Measurements from ENCODE around the gene CCSER1. TPM values are rescaled to one million over a fixed set of nuclear protein-coding genes. Genes with fewer than 3 reads are reported as not detected.

CCSER1 gene
- polyA plus RNA-seq, 3 donors, result 0.09 to 0.75 (median 0.13) TPM

DNA sequence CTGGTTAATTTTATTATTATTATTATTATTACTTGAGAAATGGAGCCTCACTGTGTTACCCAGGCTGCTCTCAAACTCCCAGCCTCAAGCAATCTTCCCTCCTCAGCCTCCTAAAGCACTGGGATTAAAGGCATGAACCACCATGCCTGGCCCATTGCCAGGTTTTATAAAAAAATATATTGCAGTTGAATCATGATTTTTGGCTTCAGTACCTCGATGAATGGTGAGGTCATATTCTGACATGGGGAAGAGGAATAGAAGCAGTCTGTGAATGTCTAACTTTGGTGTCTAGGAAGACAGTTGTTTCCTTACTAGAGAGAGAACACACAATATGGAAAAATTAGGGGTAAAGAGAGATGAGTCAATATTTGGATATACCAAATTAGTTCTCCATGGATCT lies 32.0 kb downstream of the CCSER1 start:
- Histone ChIP-seq H3K4me3 (replicated peaks in 1 of 3; ENCODE audit: low read depth in 2 of 3, low read length in 3 of 3) (no peak overlapping the region), H4K20me1 (ENCODE audit: insufficient read depth, low read length) (no peaks in the 10 kb centered on the region), H3K4me2 (replicated peaks; ENCODE audit: extremely low read depth, low read length, poor library complexity, severe bottlenecking) (no peak overlapping the region), H3K27me3 (ENCODE audit: control insufficient read depth in 2 of 2, insufficient read depth in 2 of 2, low read length in 2 of 2) (no peaks in the 10 kb centered on the region), H3K4me1 (ENCODE audit: control insufficient read depth in 1 of 2, insufficient read depth in 2 of 2, low read length in 2 of 2) (no peaks in the 10 kb centered on the region), H3K36me3 (replicated peaks in 1 of 2; ENCODE audit: control insufficient read depth in 1 of 2, insufficient read depth in 2 of 2, low read length in 2 of 2) (no peaks in the 10 kb centered on the region), H3K9me3 (replicated peaks in 1 of 2; ENCODE audit: control insufficient read depth in 1 of 2, insufficient read depth in 1 of 2, low read length in 2 of 2) (peaks cover 0 to 4% of the 10 kb centered on the region in 2 donors), H2AFZ (ENCODE audit: insufficient read depth, low read depth, low read length, poor library complexity, severe bottlenecking) (no peak overlapping the region), H3K27ac (ENCODE audit: low read depth in 1 of 2, low read length in 2 of 2) (no peak overlapping the region), H3K9ac (ENCODE audit: insufficient read depth, low read length, poor library complexity, severe bottlenecking) (no peak overlapping the region), H3K79me2 (ENCODE audit: insufficient read depth, low read length) (no peaks in the 10 kb centered on the region)
- H3K4me1 Mint-ChIP-seq, result peaks cover 2% of the 10 kb centered on the region
- TF ChIP-seq, protein P1, sequence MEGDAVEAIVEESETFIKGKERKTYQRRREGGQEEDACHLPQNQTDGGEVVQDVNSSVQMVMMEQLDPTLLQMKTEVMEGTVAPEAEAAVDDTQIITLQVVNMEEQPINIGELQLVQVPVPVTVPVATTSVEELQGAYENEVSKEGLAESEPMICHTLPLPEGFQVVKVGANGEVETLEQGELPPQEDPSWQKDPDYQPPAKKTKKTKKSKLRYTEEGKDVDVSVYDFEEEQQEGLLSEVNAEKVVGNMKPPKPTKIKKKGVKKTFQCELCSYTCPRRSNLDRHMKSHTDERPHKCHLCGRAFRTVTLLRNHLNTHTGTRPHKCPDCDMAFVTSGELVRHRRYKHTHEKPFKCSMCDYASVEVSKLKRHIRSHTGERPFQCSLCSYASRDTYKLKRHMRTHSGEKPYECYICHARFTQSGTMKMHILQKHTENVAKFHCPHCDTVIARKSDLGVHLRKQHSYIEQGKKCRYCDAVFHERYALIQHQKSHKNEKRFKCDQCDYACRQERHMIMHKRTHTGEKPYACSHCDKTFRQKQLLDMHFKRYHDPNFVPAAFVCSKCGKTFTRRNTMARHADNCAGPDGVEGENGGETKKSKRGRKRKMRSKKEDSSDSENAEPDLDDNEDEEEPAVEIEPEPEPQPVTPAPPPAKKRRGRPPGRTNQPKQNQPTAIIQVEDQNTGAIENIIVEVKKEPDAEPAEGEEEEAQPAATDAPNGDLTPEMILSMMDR (IDR thresholded peaks at IDR 0.05), result no peak
- H3K9me3 Mint-ChIP-seq, result peaks cover 9 to 25% (median 15%) of the 10 kb centered on the region in 7 donors
- H3K27me3 Mint-ChIP-seq (ENCODE audit: low read depth in 3 of 3), result peaks cover 0 to 2% (median 0%) of the 10 kb centered on the region in 3 donors
- intact Hi-C loops (cut with micrococcal nuclease), result no loop called here
- H3K36me3 Mint-ChIP-seq, result no peaks in the 10 kb centered on the region
- WGBS (ENCODE audit: insufficient coverage), result no CpG with 5 or more reads among the region's 1 CpG
- no peak overlapping the region for H3K4me3 Mint-ChIP-seq
- H3K27ac Mint-ChIP-seq, result no peak overlapping the region
- DNase-seq, result no peak

GRCh38 chr4:90160044-90160443 lies 32.9 kb downstream of the CCSER1 start:
- H3K27me3 ChIP-seq (ENCODE audit: control insufficient read depth in 2 of 2, insufficient read depth in 2 of 2, low read length in 2 of 2), result no peaks in the 10 kb centered on the region
- WGBS (ENCODE audit: insufficient coverage), result 67% methylated on average over 1 of the region's 1 CpG
- peaks cover 0 to 4% of the 10 kb centered on the region in 2 donors for H3K9me3 ChIP-seq (replicated peaks in 1 of 2; ENCODE audit: control insufficient read depth in 1 of 2, insufficient read depth in 1 of 2, low read length in 2 of 2)
- H3K9ac ChIP-seq (ENCODE audit: insufficient read depth, low read length, poor library complexity, severe bottlenecking), result no peak overlapping the region
- H3K79me2 ChIP-seq (ENCODE audit: insufficient read depth, low read length), result no peaks in the 10 kb centered on the region
- no peak for DNase-seq
- peaks cover 0 to 2% (median 0%) of the 10 kb centered on the region in 3 donors for H3K27me3 Mint-ChIP-seq (ENCODE audit: low read depth in 3 of 3)
- H3K4me1 ChIP-seq (ENCODE audit: control insufficient read depth in 1 of 2, insufficient read depth in 2 of 2, low read length in 2 of 2), result no peaks in the 10 kb centered on the region
- peaks cover 2% of the 10 kb centered on the region for H3K4me1 Mint-ChIP-seq
- TF ChIP-seq, protein P1 (IDR thresholded peaks at IDR 0.05), result no peak
- no peak overlapping the region for H3K27ac ChIP-seq (ENCODE audit: low read depth in 1 of 2, low read length in 2 of 2)
- no peak overlapping the region for H3K4me3 ChIP-seq (replicated peaks in 1 of 3; ENCODE audit: low read depth in 2 of 3, low read length in 3 of 3)
- no peak overlapping the region for H3K27ac Mint-ChIP-seq
- no peaks in the 10 kb centered on the region for H3K36me3 ChIP-seq (replicated peaks in 1 of 2; ENCODE audit: control insufficient read depth in 1 of 2, insufficient read depth in 2 of 2, low read length in 2 of 2)
- intact Hi-C loops (cut with micrococcal nuclease), result no loop called here
- no peak overlapping the region for H3K4me2 ChIP-seq (replicated peaks; ENCODE audit: extremely low read depth, low read length, poor library complexity, severe bottlenecking)
- no peak overlapping the region for H2AFZ ChIP-seq (ENCODE audit: insufficient read depth, low read depth, low read length, poor library complexity, severe bottlenecking)
- peaks cover 8 to 24% (median 15%) of the 10 kb centered on the region in 7 donors for H3K9me3 Mint-ChIP-seq
- H3K4me3 Mint-ChIP-seq, result no peak overlapping the region
- no peaks in the 10 kb centered on the region for H3K36me3 Mint-ChIP-seq
- no peaks in the 10 kb centered on the region for H4K20me1 ChIP-seq (ENCODE audit: insufficient read depth, low read length)

All from CD14-positive monocyte (primary cell).